ENCODE measurements around the gene MPIG6B.
A peak's percentile ranks its signal among the peaks of the same experiment; 100 is the strongest.

Gene MPIG6B

DNA sequence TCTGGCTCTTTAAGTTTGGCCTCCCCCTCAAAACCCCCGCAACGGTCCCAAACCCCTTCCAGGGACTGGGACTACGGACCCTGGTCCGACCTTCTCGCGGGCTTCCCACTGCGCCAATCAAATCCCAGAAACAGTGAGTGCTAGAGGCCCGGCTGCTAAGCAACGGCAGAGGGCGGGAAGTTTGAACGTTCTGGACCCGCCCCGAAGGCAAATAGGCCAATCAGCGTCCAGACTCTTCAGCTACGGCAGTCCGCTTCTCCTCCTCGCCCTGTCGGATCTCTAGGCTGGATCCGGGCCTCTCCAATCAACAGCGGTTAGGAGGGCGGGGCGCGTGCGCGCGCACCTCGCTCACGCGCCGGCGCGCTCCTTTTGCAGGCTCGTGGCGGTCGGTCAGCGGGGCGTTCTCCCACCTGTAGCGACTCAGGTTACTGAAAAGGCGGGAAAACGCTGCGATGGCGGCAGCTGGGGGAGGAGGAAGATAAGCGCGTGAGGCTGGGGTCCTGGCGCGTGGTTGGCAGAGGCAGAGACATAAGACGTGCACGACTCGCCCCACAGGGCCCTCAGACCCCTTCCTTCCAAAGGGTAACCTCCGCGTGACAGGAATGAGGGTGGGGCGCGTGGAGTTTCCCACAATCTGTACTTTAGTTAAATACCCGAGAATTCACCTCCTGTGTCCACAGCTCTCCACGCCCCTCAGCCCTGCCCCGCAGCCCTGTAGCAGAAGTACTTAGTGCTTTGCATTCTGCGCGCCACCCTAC is 16.6 kb downstream of the MPIG6B start, which contains the start of gene MSH5:
MSH5 (plus strand) TSS at position 367 of the 758 bp plus-strand sequence. CDS start 462 bp downstream, outside the sequence.
- DNase-seq = peak; percentile 96

- no peak for DNase-seq
Measured at GRCh38 chr6:31740397-31741223, 17.4 kb downstream of the MPIG6B start.

DNA sequence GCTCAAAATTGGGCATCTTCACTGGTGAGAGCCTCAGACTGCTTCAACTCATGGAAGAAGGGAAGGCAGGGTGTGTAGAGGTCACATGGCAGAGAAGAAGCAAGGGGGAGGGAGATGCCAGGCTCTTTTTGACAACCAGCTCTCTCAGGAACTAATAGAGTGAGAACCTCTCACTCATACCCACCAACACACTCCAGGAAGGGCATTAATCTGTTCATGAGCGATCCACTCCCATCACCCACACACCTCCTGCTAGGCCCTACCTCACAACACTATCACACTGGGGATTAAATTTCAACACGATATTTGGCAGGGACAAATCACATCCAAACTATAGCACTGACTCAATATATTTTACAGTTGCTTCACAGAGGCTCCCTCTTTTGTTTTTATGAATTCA is 18.6 kb downstream of the MPIG6B start:
- DNase-seq = no peak

- no peak for DNase-seq
Measured at GRCh38 chr6:31742894-31743293, 19.7 kb downstream of the MPIG6B start.

- DNase-seq = no peak
Measured at GRCh38 chr6:31744422-31744821, 21.2 kb downstream of the MPIG6B start.

DNA sequence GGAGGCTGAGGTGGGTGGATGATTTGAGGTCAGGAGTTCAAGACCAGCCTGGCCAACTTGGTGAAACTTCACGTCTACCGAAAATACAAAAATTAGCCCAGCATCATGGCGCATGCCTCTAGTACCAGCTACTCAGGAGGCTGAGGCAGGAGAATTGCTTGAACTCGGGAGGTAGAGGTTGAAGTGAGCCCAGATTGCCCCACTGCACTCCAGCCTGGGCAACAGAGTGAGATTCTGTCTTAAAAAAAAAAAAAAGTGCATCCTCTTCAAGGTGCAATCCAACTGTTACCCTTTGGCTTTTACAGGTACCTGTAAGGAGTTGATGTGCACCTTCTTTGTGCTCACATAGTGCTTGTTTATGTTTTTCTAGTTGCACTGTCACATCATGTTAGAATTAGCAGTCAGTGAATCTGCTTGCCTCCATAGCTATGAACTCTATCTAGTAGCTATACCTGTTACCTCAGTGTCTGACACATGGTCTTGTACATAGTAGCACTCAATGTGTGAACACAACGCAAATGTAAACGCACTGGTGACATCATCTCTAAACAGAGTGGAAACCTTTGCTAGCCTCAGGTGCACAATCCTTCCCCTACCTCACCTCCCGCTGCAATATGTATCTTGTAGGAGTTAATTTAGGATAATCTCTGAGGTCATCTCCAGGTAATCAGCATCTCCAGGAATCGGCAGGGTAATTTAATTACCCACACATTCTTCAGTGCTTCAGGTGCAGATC is 26.3 kb downstream of the MPIG6B start:
- no peak for DNase-seq

- no peak for DNase-seq
Measured at GRCh38 chr6:31750411-31751022, 27.3 kb downstream of the MPIG6B start.

DNA sequence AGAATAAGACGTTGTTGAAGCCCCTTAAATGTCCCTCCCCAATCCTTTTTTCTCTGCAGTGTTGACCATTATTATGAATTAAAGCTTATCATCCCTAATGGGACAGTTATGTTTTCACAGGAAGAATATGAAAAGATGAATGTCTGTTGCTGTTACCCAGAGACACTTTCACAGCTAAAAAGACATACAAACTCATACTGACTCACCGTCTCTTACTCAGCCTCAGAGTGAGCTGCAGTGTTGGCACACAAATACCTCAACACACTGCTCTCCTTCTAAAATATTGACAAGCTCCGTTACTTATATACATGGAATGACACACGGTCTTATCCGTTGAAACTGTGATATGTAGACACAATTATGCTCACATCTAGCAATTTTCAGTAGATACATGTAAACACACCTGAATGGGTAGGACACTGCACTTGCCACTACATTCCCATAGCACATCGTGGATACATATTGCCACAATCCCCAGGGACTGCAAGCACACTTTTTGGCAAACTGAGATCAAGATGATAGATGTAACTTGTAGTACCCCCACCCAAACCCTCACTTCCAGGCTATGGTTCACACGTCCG is 29.7 kb downstream of the MPIG6B start:
- no peak for DNase-seq

DNA sequence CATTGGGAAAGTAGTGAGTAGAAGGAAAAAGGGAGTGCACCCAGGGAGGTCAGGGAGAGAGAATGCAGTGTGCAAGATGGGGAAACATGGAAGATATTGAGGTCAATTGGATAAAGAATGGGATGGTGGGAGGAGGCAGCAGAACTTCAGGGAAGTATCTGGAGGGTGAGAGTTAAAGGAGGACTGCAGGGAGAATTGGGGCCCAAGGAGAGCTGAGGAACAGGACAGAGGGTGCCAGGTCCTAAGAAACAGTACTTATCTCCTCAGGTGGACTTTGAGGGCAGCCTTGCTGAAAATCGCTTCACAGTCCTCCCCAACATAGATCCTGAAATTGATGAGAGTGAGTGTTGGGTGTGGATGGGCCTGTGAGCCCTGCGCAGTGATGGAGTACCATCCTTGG is 35.1 kb downstream of the MPIG6B start:
- DNase-seq = no peak

GRCh38 chr6:31760790-31761189 is 37.6 kb downstream of the MPIG6B start:
- no peak for DNase-seq

DNA sequence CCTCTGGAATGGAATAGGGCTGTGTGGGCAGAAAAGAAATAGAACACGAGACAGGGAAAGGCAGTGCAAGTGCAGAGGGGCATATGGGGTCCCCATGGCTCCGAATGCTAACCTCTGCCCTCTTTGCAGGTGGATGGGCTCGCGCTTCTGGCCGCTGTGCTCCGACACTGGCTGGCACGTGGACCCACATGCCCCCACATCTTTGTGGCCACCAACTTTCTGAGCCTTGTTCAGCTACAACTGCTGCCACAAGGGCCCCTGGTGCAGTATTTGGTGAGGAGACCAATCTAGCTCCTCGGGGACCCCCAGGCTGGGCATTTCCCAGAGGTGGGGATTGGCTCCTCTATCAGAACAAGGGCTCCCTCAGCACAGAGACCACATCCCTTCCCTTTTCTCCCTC is 38.2 kb downstream of the MPIG6B start:
- no peak for DNase-seq

GRCh38 chr6:31762356-31762755 is 39.2 kb downstream of the MPIG6B start, which contains the start of gene SAPCD1:
SAPCD1 (plus strand) TSS chr6:31762656; CDS start chr6:31763055, 399 bp downstream.
- DNase-seq = no peak

DNA sequence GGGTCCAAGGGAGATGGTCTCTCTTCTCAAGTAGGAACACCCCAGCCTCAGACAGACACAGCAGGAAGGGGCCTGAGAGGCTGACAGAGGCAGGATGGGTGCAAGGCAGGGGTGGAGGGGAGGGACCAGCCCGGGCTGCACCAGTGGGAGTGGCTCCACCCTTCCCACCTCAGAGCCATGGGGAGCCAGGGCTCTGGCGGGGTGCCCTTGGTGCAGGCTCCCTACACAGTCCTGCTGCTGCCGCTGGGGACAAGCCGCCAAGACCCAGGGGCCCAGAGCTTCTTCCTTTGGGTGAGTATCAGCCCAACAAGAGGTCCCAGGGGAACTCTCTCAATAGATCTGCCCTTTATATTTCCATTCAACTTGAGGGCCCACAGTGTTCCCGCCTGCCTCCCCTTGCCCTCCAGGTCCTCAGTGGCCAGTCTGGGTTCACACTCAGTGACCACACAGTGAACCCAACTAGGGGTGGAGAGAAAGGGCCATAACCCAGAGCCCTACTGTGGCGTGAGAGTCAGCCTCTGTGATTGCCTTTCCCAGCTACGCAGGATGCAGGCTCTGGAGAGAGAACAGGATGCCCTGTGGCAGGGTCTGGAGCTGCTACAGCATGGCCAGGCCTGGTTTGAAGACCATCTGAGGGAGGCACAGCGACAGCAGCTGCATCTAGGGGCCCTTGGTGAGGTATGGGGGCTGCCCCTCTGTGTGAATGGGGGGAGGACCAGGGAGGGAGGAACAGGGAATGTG is 39.9 kb downstream of the MPIG6B start:
- no peak for DNase-seq

- no peak for DNase-seq
Measured at GRCh38 chr6:31763619-31763940, 40.4 kb downstream of the MPIG6B start.

GRCh38 chr6:31764198-31764597 is 41.0 kb downstream of the MPIG6B start:
- DNase-seq = no peak

DNA sequence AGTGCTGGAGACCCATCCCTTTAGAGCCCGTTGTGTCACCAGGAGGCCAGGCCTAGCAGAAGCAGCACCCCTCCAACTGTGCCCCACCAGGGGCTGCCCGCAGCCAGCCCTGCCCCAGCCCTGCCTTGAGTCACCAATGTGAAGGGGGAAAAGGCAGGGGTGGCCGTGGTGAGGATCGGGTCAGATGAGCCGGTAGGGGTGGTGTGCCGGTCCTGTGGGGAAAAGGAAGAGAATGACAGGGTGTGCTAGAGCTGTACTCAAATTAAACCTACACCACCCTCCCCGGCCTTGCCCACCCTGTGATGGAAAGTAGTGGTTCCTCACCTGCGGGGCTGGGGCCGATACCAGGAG is 42.4 kb downstream of the MPIG6B start:
- DNase-seq = no peak

DNA sequence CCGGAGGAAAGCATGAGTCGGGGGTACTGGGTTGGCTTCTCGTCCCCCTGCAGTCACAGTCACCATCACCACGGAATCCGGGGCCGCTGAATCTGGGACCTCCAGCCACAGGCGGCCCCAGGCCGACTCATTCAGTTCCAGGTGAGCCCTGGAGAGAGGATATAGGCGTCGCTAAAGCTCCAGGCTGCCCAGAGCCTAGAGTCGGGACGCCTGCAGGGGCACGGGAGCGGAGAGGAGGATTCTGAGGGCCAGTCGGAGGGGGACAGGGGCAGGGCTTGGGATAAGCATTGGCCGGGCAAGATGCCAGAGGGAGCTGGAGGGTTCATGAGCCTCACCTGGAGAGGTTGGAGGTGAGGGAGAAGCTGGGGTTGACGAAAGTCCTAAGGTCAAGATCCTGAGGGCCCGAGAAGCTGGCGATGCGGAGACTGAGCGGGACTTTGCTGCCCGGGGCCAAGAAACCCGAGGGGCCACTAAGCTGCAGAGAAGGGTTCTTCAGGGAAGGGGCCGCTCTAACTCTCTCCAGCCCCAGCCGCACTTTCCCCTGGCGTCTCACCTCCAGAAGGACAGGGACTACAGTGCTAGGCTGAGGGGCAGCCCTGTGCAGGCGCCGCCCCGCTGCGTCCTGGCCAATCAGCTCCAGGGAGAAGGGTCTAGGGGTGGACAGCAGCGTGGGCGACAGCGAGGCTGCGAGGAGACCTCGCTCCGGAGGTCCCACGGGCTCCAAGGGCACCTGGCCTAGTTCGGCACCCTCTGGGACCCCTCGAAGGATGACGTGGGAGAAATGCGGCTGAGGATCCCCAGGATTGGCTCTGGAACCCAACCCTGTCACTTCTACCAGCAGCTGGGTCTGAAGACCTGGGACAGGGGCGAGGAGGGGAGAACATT is 43.0 kb downstream of the MPIG6B start:
- no peak for DNase-seq

GRCh38 chr6:31767096-31767645 is 44.0 kb downstream of the MPIG6B start:
- DNase-seq = no peak

DNA sequence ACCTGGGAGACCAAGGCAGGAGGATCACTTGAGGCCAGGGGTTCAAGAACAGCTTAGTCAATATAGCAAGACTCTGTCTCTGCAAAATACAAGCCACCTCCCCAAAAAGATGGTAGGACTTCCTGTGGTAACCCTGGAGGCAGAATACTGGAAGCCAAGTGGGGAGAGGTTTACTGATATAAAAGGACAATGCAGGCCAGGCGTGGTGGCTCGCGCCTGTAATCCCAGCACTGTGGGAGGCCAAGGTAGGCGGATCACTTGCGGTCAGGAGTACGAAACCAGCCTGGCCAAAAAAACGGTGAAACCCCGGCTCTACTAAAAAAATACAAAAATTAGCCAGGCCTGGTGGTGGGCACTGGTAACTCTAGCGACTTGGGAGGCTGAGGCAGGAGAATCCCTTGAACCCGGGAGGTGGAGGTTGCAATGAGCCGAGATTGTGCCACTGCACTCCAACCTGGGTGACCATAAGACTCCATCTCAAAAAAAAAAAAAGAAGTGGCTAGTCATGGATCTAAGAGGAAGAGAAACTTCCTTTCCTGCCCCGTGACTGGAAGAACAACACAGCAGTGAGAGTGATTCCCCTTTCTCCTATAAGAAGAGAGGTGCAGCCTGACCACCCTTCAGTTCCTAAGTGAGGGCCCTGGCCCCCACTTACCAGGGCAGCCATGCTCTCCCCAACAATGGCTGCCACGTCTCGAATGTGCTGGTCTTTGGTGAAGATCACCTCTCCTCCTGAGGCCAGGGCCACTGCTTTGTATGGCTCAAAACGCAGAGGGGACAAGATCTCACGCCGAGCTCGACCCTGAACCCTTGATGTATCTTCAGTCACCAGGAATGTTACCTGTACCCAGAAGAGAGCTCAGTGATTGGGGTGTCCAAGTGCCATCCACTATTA is 45.4 kb downstream of the MPIG6B start:
- no peak for DNase-seq

All from activated CD8-positive, alpha-beta memory T cell treated with anti-CD3 and anti-CD28 coated beads for 24 hours (primary cell).